ENCODE measurements around the gene OPCML. TPM values are rescaled to one million over a fixed set of nuclear protein-coding genes. Genes with fewer than 3 reads are reported as not detected.

Gene OPCML
- total RNA-seq, 1 donor from 2014 or later: 2.7 TPM

GRCh38 chr11:133491680-133492383, 40.5 kb downstream of the OPCML start:
- Mint-ChIP-seq H3K36me3 (ENCODE audit: low read depth) (no peaks in the 10 kb centered on the region), H3K27me3 (ENCODE audit: low read depth) (peaks cover 3% of the 10 kb centered on the region), H3K9me3 (ENCODE audit: low read depth) (peaks cover 8% of the 10 kb centered on the region), H3K27ac (ENCODE audit: unreplicated experiment) (no peak overlapping the region), H3K4me3 (ENCODE audit: unreplicated experiment) (no peak overlapping the region), H3K4me1 (ENCODE audit: low read depth) (no peaks in the 10 kb centered on the region)
- no peak for TF ChIP-seq CTCF (IDR thresholded peaks at IDR 0.05)
- no peak for DNase-seq (ENCODE audit: low spot score)

DNA sequence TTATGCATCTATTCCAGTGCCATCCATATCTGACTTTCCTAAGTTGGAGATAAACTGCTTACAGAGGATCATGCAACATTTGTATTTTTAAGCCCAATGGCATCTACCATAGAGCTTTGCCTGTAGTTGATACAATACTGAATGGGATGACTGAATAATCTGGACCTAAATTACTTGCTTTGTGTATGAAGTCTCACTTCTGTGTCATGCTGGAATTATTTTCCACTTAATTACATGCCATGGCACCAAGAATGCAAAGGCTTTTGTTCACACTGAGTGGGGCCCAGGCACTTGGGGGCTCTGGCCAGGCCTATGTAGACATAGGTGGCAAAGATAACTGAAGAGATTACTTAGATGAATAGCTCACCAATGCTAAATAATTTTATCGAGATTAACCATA, 51.6 kb downstream of the OPCML start:
- DNase-seq (ENCODE audit: low spot score): no peak
- H3K27ac Mint-ChIP-seq (ENCODE audit: unreplicated experiment): no peak overlapping the region

GRCh38 chr11:133479209-133479608, 53.1 kb downstream of the OPCML start:
- H3K4me3 Mint-ChIP-seq (ENCODE audit: unreplicated experiment): no peak overlapping the region
- no peaks in the 10 kb centered on the region for H3K9me3 Mint-ChIP-seq (ENCODE audit: low read depth)
- no peak for DNase-seq (ENCODE audit: low spot score)
- TF ChIP-seq CTCF (IDR thresholded peaks at IDR 0.05): no peak
- no peak overlapping the region for H3K27ac Mint-ChIP-seq (ENCODE audit: unreplicated experiment)
- H3K27me3 Mint-ChIP-seq (ENCODE audit: low read depth): peaks cover 2% of the 10 kb centered on the region
- no peaks in the 10 kb centered on the region for H3K4me1 Mint-ChIP-seq (ENCODE audit: low read depth)
- no peaks in the 10 kb centered on the region for H3K36me3 Mint-ChIP-seq (ENCODE audit: low read depth)

More for the DNA sequence above, 51.6 kb downstream of the OPCML start:
- no peak for TF ChIP-seq CTCF (IDR thresholded peaks at IDR 0.05)
- Mint-ChIP-seq H3K36me3 (ENCODE audit: low read depth) (no peaks in the 10 kb centered on the region), H3K4me1 (ENCODE audit: low read depth) (no peaks in the 10 kb centered on the region), H3K4me3 (ENCODE audit: unreplicated experiment) (no peak overlapping the region), H3K27me3 (ENCODE audit: low read depth) (peaks cover 2% of the 10 kb centered on the region), H3K9me3 (ENCODE audit: low read depth) (peaks cover 3% of the 10 kb centered on the region)

DNA sequence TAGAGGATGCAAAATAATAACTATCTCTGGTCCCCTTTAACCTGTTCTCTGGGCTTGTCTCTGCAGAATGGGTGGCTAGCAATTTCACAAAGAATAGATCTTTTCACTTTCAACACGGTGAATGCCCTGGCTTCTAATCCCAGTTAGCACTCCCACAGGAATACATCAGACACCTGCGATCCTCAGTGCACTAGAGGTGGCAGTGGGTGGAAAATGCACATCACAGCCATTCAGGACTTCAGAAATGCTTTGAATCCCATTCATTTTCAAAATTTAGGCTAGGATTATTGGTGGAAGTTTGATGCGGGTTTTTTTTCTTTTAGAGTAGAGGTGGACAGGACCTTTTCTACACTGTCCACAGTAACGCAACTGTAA, 55.1 kb downstream of the OPCML start:
- Mint-ChIP-seq H3K27ac (ENCODE audit: unreplicated experiment) (no peak overlapping the region), H3K4me1 (ENCODE audit: low read depth) (no peaks in the 10 kb centered on the region), H3K36me3 (ENCODE audit: low read depth) (no peaks in the 10 kb centered on the region), H3K4me3 (ENCODE audit: unreplicated experiment) (no peak overlapping the region), H3K9me3 (ENCODE audit: low read depth) (no peaks in the 10 kb centered on the region), H3K27me3 (ENCODE audit: low read depth) (peaks cover 2% of the 10 kb centered on the region)
- no peak for DNase-seq (ENCODE audit: low spot score)
- TF ChIP-seq CTCF (IDR thresholded peaks at IDR 0.05): no peak

DNA sequence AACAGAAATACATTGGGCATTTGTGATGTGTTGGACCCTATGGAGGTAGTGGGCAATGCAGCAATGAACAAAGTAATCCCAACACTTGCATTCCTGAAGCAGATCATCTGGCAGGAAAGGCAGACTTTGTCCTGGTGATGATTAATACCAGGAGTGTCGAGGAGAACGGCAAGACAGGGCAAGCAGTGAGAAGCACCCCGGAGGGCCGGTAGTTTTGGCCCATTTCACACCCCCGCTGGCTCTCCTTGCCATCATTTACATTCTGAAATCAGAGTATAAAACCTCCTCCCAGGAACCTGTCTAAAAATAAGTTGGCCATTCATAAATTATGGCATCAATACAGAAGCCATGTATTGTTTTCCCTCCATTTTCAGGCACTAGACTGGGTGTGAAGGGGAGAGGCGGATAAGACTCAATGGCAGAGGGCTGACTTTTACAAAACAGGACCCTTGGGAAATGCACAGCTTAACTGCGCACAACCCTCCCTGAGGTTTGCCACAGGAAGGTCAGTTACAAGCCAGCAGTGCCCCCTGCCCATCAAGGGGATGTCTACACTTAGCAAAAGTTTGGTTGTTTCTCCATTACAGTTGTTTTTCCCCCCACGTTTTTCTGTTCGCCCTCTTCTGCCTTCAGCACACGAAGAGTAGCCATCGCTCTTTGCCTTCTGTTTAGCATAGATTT, 55.6 kb downstream of the OPCML start:
- H3K27me3 Mint-ChIP-seq (ENCODE audit: low read depth): peaks cover 2% of the 10 kb centered on the region
- no peak overlapping the region for H3K27ac Mint-ChIP-seq (ENCODE audit: unreplicated experiment)
- H3K9me3 Mint-ChIP-seq (ENCODE audit: low read depth): no peaks in the 10 kb centered on the region
- DNase-seq (ENCODE audit: low spot score): no peak
- no peaks in the 10 kb centered on the region for H3K36me3 Mint-ChIP-seq (ENCODE audit: low read depth)
- H3K4me1 Mint-ChIP-seq (ENCODE audit: low read depth): no peaks in the 10 kb centered on the region
- no peak overlapping the region for H3K4me3 Mint-ChIP-seq (ENCODE audit: unreplicated experiment)
- no peak for TF ChIP-seq CTCF (IDR thresholded peaks at IDR 0.05)
